Activated CD4-positive, alpha-beta T cell treated with anti-CD3 and anti-CD28 coated beads, Interleukin-2, amount 50 U/mL, for 16 hours (primary cell): ENCODE measurements around the gene ITPR2.

ENCODE experiments used
- DNase-seq: peaks from one replicate; pipeline ENCODE4 v3.0.0-alpha.2; 2020

ITPR2 gene

DNA sequence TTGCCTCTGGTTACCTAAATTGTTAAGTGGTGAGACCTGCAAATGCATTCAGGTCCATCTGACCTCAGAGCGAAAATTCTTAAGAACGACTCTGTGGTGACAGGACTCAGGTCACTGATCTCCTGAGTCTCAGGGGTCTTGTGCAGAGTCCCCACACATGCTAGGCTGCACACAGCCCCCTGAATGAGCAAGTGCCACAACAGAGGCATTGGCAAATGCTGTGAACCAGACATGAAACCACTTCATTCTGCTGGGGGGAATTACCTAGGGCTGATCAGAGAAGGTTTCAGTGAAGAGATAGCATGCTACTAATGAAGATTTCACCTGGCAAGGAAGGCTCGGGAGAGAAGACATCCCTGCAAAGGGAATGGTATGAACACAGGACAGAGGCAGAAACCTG is 281.6 kb downstream of the ITPR2 start:
- no peak for DNase-seq

DNA sequence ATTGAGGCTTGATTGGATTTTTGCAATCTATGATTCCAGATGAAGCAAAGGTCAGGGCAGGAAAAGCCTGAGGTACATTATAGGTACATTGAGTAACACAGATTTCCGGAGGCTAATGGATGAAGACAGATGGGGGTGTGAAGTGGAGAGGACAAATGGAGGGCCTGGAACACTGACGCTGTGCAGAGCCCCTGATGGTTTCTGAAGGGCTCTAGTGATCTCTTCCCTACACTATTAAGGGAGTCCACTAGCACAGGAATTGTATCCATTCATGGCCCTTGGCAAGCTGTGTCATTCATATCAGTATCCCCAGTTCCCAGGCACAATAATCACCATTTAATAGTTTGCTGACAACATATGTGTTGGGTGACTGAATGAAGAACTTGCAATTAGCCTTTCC is 284.8 kb downstream of the ITPR2 start:
- no peak for DNase-seq

DNA sequence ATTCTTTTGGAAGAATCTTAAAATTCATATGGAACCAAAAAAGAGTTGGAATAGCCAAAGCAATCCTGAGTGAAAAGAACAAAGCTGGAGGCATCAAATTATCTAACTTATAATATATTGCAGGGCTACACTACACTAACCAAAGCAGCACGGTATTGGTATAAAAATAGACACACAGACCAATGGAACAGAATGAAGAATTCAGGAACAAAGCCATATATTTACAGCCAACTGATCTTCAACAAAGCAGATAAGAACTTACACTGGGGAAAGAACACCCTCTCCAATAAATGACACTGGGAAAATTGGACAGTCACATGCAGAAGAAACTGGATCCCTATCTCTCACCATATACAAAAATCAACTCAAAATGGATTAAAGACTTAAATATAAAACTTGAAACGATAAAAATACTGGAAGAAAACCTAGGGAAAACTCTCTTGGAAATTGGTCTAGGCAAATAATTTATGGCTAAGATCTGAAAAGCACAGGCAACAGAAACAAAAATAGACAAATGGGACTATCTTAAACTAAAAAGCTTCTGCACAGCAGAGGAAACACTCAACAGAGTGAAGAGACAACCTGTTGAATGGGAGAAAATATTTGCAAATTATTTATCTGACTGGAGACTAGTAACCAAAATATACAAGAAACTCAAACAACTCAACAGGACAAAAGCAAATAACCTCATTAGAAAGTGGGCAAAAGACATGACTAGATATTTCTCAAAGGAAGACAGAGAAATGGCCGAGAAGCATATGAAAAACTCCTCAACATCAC is 286.3 kb downstream of the ITPR2 start:
- no peak for DNase-seq

DNA sequence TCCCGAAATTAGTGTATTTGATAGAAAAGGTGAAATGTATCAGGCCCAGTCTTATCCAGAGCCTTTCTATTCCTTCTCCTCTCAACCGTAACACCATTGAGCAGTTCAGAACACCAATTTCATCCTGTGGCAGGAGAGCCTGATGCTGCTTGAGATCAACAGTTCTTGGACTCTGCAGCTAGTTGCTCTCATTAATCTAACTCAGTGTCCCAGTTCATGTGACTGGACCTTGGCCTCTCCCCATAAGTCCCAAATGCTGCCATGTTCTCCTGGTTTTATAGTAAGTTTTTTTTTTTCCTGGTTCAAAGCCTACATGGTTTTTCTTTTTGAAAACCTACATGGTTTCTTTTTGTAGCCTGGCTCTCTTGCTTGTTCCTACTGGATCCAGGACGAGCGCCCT is 293.9 kb downstream of the ITPR2 start:
- no peak for DNase-seq

DNA sequence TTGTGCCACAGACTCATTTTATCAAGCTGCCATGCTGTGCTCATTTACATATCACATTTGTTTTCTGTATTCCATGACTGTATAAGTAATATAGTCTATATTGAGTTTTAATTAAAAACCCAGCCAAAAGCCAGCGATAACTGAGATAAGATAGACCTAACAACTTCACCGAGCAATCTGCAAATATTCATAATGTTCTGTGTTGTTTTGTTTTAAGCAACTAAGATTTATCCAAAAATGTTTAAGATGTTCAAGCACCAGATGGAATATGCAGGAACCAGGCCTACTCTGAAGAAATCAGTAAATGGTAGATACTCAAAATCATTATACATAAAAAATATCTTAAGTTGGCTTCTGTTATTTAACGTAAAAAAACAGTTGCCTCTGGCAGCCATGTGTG is 295.3 kb downstream of the ITPR2 start:
- no peak for DNase-seq

DNA sequence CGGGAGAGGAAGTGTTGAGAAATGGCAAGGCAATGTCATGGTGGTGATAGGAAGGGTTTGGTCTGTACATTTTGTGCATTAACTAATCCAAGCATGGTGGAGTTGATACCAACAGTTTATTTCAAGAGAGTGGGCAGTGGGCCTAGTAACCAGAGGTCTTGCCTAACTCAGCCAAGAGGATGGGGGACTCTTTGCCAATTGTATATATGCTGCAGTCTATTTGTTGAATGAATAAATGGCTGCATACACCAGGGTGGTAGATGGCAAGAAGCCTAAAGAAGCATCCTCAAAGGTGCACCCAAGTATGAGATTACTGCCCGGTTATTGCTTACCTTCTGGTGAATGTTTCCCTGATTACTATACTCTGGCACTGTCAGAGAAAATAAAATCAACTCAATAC is 295.9 kb downstream of the ITPR2 start:
- no peak for DNase-seq

DNA sequence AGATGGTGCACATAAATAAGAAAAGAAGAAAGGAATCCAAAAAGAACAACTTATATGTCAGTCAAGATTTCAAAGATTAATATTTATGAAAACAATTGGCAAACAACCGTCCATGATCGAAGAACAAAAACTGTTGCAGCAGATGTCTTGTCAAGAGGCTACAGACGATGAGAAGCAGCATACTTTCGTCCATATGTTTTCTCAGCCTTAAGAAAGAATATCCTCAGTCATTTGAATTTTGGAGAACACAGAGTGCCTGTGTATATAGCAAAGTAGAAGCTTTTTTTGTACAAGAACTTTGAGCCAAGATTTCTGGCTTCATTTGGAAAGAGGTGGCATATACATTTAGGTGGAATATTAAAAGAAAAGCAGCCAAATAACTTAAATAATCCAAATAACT is 297.2 kb downstream of the ITPR2 start:
- DNase-seq = no peak

DNA sequence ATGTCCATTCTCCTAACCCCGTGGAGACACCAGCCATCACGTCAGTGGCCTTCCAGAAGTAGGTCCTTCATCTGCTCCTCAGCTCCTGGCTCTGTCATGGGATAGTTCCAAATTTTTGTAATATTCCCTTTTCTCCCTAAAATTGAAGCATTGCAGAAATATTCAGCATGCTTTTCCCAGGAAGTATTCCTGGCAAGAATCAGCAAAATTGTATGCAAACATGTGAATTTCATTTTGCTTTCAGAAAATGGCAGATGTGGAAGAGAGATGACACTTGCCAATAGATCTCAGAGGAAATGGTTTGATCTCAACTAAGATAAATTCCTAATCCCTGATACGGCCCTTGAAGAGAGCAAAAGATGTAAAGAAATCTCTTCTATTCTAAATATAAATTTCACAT is 298.9 kb downstream of the ITPR2 start:
- DNase-seq = no peak

DNA sequence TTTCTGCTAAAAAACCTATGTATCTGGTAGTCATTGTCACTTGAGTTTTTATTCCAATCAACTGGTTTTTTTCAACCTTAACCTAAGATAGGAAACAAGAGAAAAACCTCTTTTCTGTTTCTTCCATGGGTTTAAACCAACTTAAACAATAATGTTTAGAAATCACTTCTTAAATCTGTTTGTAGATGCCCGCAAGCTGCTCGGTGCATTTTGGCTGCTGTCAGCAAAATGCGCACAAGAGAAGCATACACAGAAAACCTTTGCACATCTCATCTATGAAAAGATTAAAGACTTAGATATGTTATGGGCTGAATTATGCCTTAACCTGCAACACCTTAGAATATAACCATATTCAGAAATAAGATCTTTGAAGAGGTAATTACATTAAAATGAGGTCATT is 299.8 kb downstream of the ITPR2 start:
- DNase-seq = no peak

DNA sequence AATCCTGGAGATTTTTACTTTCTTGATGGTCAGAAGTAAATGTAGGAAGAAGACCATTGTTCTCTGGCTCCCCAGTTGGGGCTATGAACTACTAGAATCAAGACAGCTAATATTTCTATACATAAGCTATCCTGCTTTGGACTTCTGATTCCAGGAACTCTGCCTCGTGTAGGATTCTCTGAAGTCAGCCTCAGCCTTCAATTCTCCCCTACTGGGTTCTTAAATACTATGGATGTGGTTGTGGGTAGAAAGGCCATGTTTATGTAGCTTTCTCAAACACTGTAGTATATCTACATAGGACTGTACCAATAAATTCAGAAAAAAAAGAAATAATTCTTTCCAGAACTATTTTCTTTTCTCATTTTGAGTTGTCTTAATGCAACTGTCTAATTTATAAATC is 302.5 kb downstream of the ITPR2 start:
- no peak for DNase-seq

DNA sequence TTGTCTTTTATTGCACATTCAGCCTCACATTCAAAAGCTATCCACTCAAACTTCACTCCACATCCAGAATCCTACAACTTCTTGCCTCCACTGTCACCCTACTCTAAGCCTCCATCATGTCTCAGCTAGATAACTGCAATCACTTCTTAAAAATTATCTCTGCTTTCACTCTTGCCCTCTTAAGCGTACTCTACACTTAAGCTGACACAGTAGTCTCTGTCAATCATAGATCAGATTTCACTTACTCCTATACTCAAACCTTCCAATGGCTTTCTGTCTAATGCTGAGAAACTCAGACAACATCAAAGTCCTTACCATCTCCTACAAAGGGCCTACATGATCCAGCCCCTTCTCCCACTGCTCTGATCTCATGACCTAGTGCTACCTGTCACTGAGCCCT is 304.1 kb downstream of the ITPR2 start:
- no peak for DNase-seq

DNA sequence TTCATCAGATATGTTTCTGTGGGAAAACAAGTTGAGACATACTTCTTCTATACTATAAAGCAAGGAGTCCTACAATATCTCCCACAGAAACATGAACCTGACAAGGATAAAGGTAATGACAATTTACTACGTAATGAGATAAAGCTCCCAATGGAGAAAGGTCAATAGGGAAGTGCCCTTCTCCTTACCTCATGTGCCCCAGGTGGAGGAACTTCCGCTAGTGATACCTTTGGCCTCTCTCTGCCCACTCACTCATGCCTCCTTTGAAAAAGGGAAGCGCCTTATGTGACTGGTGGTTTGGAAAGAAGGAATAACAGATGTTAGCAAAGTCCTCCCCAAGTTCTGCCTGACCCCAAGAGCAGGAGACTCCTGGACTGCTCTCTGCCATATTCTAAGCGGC is 305.3 kb downstream of the ITPR2 start:
- no peak for DNase-seq

DNA sequence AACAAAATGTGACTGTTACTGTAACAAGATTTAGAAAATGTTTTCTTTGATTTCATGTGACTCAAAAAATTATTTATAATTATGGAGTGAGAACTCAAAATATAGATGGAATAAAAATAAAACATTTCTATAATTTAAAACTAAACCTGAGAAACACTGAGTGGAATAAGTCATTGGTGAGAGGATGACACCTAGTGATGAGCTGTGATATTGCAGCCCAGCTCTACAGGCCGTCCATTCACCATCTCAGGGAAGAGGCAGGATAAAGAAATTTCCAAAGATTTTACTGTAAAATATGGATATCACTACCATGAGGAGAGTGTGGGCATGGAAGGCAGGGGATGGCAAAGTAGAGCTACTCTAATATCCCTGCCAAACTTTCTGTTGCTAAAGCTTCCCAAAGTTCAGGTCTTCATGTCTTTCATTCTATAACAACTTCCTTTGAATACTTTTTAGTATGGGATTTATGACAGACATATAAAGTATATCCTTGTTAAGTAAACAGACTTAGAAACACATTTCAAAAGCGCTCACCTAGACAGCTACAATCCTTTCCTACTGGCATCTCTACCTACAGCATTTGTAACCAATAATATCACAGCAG is 308.0 kb downstream of the ITPR2 start:
- peak; percentile 12 for DNase-seq

DNA sequence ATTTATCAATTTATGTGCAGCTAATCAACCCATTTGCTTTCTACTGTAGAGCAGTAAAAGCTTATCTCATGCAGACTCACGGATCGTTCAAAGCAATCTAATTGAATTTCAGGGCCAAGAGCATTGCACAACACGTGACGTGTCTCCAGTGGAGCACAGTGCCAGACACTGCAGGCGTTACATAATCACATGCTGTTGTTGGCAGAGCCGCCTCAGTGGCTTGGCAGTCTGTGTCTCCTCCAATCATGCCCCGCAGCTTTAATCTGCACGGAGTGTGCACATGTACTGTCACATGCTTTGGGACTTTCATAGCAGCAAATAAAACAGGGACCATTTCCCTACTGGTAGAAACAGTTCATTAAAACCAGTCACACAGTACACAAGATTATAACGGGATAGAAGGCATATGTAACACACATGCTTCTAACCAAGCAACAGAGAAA is 309.3 kb downstream of the ITPR2 start:
- no peak for DNase-seq

DNA sequence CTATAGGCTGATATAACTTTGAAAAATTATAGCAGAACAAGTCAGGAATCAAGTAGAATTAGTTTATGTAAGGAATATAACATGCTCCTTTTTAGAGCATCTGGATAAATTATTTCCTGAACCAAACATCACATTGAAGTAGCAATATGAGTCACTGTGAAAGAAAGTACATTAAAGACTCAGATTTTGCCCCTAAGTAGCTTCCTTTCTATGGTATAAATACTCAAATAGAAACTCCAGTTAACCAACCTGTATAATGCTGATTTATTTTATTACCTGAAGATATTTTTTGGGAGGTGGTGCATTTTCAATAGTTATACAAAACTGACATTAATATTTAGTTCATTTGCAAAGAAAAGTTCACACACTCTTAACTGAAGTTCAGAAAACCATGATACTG is 312.1 kb downstream of the ITPR2 start:
- peak; percentile 52 for DNase-seq

DNA sequence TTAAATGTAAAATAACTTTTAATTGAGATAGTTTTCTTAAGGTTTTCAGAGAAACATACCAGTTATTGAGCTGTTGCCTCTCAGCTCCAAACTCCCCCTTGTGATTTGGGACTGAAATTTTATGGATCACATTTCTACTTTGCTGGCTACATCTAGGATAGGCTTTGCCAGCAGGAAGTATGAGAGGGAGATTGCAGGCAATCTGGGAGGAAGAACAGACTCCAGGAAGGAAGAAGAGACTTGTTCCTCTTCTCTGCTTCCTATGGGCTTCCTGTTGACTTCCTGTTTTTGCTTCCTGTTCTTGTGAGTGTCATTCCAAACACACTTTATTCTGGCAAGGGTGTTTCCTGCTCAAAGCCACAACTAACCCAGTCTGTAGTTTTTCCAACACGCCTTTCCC is 312.9 kb downstream of the ITPR2 start:
- DNase-seq = no peak

DNA sequence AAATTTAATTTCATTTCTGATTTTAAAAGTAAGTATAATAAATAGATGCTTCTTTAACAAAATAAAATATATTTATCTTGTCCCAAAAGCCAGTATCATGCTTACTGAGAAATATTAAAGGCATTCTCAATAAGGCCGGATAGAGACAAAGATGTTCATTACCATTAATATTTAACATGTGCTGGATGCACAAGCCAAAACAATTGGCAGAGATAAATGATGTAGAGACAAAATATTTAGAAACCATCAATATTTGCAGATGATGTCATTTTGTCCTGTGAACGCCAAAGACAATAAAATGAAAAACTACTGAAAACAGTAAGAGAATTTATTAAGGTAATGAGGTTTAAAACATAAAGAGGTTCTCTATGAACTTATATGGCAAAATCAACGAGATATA is 313.5 kb downstream of the ITPR2 start:
- DNase-seq = no peak

DNA sequence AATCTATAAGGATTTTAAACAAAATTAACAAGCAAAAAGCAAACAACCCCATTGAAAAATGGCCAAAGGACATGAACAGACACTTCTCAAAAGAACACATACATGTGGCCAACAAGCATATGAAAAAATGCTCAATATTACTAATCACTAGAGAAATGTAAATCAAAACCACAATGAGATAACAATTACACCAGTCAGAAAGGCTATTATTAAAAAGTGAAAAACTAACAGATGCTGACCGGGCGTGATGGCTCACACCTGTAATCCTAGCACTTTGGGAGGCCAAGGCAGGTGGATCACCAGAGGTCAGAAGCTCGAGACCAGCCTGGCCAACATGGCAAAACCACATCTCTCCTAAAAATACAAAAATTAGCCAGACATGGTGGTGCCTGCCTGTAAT is 315.7 kb downstream of the ITPR2 start:
- peak; percentile 8 for DNase-seq

DNA sequence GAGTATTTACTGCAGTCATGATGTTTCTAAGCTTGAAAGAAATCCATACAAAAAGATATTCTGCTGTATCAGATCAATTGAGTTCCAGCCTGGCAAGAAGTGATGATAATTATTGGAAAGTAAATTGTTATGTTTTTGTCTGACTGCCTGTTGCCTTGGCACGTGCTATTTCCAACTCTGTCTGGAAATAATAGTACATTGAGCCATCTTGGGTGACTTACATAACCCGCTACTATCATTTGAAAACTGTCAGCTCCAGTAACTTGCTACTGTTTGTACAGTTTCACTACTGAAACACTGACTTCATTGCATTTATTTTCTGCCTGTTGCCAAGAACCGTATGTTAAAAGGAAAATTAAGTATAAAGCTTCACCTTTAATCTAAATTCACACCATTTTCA is 318.6 kb downstream of the ITPR2 start:
- no peak for DNase-seq

DNA sequence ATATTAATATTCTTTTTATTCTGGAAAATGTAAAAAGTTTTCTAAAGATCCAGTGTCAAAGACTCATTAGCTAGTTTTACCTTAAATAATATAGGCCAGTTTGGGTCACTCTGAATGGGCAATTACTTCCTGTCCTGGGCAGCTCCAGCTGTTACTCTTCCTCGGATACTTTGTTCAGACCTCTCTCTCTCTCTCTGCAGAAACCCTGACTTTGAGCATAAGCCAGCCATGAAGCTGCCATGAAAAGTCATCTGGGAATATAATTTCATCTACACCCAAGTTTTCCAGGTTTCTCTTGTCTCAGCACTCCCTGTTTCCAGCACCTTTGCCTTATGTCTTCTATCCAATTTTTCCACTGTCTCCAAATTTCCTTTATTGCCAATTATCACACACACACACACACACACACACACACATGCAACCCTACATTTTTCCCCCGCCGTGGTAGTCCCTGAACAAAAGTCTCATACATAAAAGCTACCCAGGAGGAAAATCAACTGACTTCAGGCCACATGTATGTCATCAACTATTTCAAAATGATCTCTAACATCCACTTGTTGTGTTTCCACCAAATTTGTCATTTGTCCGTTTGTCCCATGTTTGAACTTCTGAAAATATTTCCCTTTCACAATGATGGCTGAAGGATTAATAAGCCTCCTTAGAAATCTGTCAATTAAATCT is 319.5 kb downstream of the ITPR2 start:
- DNase-seq = no peak

DNA sequence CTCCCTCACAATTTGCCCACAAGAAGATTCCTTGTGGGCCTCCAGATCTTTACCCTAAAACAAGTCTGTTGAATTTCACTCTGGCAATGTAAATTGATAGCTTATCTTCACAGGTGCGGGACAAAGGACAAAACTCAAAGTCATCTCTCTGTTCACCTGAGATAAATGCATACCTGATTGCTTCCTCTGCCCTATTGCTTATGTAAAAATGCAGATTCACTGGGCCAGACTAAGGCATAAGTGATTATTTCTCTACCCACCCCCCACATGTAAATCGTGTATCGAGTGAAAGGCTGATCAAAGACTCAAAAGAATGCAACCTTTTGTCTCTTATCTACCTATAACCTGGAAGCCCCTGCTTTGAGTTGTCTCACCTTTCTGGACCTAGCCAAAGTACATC is 320.8 kb downstream of the ITPR2 start:
- DNase-seq = no peak

DNA sequence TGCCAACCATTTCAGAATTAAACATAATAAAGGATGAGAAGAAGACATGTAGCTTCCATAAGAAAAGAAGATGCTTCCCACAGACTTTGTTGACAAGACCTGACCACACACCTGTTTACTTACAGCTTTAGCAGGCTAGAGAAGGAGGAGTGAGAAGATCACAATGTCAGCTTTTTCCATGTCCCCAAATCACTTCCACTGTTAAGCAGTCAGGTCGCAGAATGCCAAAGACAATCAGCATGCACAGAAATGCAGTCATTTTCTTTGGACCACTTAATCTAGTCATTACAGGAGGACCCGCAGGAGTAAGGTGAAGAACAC is 322.7 kb downstream of the ITPR2 start:
- no peak for DNase-seq

DNA sequence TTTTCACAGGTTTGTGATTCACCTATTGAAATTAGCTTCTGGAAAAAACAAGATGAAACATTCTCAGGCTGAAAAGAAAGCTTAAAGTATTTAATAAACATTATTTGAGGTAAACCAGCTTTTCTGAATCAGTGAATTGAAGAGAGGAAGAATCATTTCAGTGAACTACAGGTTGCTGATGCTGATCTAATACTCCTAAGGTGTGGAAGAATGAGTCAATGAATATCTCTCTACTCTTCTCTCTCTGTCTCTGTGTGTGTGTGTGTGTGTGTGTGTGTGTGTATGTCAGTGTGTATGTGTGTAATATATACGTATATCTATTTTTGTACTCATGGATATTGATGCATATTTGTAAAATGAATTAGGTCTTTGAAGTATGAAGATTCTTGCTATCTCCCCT is 325.4 kb downstream of the ITPR2 start:
- no peak for DNase-seq

DNA sequence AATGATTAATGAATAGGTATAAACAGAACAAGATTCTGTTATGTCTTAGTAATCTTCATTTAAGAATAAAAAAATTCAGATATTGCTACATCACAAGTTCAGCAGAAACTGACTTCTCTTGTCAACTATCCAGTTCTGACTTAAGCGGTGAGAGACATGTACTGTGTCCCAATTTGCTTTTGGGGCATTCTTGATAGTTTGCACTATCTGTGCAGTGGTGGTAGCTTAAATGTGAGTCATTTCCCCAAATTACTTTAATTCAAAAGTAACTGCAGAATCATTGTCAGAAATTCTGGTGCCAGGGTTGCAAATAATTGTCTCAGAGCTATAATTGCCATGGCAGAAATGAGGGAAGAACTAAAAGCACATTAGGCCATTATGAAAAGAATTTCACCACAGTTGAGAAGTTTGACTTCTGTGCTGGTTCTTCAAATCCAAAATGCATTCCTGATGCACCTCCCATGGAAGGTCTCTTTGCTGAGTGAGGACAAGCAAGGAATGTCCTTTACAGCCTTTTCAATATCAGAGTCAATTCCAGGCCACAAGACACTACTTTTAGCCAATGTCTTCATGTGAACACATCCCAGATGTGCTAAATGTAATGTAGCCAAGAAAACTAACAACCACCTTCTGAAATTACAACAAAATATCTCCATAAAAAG is 332.9 kb downstream of the ITPR2 start:
- no peak for DNase-seq
